Measurements from ENCODE around the gene TEX19. TPM values are rescaled to one million over a fixed set of nuclear protein-coding genes. Genes with fewer than 3 reads are reported as not detected.

Gene TEX19
- total and polyA plus RNA-seq, 9 of the 15 experiments (the other 6 are each of a cell fraction or from before 2014, with no cell fraction given) = 0.10 to 4.9 (median 1.9) TPM

- TF ChIP-seq KAT7 (CRISPR knock-in tag; IDR thresholded peaks at IDR 0.05; ENCODE audit: borderline replicate concordance) = no peak; the same call in 1 of the 2 replicates
- no peak for TF ChIP-seq ATF1 (CRISPR knock-in tag; IDR thresholded peaks at IDR 0.05)
- TF ChIP-seq ATF1 (tag; IDR thresholded peaks at IDR 0.05) = peak; percentile 94
- no peak for TF ChIP-seq SREBF2 (CRISPR knock-in tag; IDR thresholded peaks at IDR 0.05)
- TF ChIP-seq POLR2AphosphoS2 (IDR thresholded peaks at IDR 0.05; ENCODE audit: low read length) = peak; percentile 65; the same call in 1 of the 2 replicates
- peak; percentile 88 for TF ChIP-seq SP2 (IDR thresholded peaks at IDR 0.05; ENCODE audit: extremely low read depth, low read depth, low read length, poor library complexity, severe bottlenecking)
- TF ChIP-seq ZNF384 (IDR thresholded peaks at IDR 0.05; ENCODE audit: low read depth, low read length) = no peak
- TF ChIP-seq, protein P1, sequence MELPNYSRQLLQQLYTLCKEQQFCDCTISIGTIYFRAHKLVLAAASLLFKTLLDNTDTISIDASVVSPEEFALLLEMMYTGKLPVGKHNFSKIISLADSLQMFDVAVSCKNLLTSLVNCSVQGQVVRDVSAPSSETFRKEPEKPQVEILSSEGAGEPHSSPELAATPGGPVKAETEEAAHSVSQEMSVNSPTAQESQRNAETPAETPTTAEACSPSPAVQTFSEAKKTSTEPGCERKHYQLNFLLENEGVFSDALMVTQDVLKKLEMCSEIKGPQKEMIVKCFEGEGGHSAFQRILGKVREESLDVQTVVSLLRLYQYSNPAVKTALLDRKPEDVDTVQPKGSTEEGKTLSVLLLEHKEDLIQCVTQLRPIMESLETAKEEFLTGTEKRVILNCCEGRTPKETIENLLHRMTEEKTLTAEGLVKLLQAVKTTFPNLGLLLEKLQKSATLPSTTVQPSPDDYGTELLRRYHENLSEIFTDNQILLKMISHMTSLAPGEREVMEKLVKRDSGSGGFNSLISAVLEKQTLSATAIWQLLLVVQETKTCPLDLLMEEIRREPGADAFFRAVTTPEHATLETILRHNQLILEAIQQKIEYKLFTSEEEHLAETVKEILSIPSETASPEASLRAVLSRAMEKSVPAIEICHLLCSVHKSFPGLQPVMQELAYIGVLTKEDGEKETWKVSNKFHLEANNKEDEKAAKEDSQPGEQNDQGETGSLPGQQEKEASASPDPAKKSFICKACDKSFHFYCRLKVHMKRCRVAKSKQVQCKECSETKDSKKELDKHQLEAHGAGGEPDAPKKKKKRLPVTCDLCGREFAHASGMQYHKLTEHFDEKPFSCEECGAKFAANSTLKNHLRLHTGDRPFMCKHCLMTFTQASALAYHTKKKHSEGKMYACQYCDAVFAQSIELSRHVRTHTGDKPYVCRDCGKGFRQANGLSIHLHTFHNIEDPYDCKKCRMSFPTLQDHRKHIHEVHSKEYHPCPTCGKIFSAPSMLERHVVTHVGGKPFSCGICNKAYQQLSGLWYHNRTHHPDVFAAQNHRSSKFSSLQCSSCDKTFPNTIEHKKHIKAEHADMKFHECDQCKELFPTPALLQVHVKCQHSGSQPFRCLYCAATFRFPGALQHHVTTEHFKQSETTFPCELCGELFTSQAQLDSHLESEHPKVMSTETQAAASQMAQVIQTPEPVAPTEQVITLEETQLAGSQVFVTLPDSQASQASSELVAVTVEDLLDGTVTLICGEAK (IDR thresholded peaks at IDR 0.05) = no peak
- TF ChIP-seq, protein P1 (CRISPR knock-in tag; IDR thresholded peaks at IDR 0.05) = no peak
- TF ChIP-seq FOXJ3 (CRISPR knock-in tag; IDR thresholded peaks at IDR 0.05) = no peak
- peak; percentile 85 for TF ChIP-seq POLR2A (conservative IDR thresholded peaks at IDR 0.05)
- no peak for TF ChIP-seq PTTG1 (tag; IDR thresholded peaks at IDR 0.05; ENCODE audit: low read depth)
- no peak for TF ChIP-seq ELK3 (CRISPR knock-in tag; IDR thresholded peaks at IDR 0.05)
- no peak for TF ChIP-seq RNF219 (CRISPR knock-in tag; IDR thresholded peaks at IDR 0.05)
- TF ChIP-seq NRF1 (conservative IDR thresholded peaks at IDR 0.05 in 1 of 2, IDR thresholded peaks at IDR 0.05 in 1 of 2) = peak; percentile 69 to 71
Measured at GRCh38 chr17:82367724-82368524, 8.9 kb downstream of the TEX19 start (continued).
